ENCODE data around the gene MAP4K4. TPM values are rescaled to one million over a fixed set of nuclear protein-coding genes. Genes with fewer than 3 reads are reported as not detected.
A peak's percentile ranks its signal among the peaks of the same experiment; 100 is the strongest.

Gene MAP4K4
- total RNA-seq, 1 experiment from 2014 or later = 20.6 TPM

DNA sequence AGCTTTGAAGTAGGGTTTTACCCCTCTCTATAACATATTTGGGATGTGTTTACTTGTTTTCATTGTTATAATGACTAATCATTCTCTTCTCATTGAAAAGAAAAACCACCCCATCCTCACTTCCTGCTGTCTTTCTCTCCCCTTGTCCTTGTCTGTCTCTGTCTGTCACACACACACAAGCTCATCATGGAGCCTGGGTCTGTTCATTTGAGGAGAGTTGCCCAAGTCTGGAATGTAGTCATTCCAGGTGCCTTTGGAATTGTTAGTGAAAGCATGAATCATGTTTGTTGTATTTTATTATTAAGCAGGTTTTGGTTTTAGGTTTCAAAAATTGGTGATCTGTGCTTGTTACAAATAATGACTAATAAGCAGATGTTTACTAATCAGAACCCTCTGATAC is 160.7 kb downstream of the MAP4K4 start:
- in situ Hi-C loops (cut with HindIII; ENCODE audit: low pct_unique_long_range_greater_than_20kb, low sequenced_read_pairs) = no loop called here
- DNase-seq (ENCODE audit: low read depth, low spot score) = no peak

DNA sequence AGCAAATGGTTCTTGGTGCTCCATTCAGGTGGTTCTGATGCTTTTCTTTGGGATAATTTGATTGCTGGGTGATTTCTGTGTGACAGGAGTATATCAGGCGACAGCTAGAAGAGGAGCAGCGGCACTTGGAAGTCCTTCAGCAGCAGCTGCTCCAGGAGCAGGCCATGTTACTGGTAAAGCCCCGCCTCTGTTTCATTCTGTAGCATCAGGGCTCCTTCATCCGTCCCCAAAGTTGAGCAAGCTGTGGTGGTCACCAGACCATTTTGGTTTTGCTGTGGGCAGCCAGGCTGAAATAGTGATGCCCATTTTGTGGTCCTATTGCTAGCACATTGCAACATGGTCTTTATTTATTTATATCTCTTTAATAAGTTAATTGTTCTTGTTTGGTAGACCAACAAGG is 161.4 kb downstream of the MAP4K4 start:
- in situ Hi-C loops (cut with HindIII; ENCODE audit: low pct_unique_long_range_greater_than_20kb, low sequenced_read_pairs) = no loop called here

GRCh38 chr2:101859604-101860003 is 162.1 kb downstream of the MAP4K4 start:
- in situ Hi-C loops (cut with HindIII; ENCODE audit: low pct_unique_long_range_greater_than_20kb, low sequenced_read_pairs) = no loop called here
- no peak for DNase-seq (ENCODE audit: low read depth, low spot score)

More for the DNA sequence above, 161.4 kb downstream of the MAP4K4 start:
- no peak for DNase-seq (ENCODE audit: low read depth, low spot score)

DNA sequence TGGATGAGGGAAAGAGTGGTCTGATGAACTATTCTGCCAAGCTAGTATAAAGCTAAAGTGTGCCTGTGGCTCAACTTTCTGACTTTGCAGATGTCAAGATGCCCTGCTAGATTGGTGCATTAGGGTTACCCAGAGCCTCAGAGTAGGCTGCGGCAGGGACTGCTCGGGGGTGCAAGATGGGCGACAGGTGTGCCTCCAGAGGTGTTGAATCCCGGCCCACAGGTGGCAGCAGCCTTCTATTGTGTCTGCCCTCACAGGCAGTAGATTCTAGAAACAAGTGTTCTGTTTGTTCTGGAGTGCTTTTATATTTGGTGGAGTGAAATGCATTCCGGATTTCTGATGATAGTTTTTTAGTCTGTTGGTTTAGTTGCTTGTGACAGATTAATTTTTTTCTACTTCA is 162.7 kb downstream of the MAP4K4 start:
- DNase-seq (ENCODE audit: low read depth, low spot score) = no peak
- in situ Hi-C loops (cut with HindIII; ENCODE audit: low pct_unique_long_range_greater_than_20kb, low sequenced_read_pairs) = no loop called here

DNA sequence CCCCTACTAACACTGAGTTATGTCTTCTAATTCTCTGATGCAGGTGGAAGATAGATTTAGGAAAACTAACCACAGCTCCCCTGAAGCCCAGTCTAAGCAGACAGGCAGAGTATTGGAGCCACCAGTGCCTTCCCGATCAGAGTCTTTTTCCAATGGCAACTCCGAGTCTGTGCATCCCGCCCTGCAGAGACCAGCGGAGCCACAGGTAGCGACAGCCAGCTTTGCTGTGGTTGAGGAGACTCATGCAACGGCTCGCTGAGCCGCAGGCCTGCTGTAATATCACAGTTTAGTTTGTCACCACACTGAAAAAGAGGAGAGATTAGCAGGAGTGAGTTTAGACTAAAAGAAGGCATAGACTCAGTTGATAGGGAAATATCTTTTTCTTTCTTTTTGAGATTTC is 163.3 kb downstream of the MAP4K4 start:
- DNase-seq (ENCODE audit: low read depth, low spot score) = no peak
- in situ Hi-C loops (cut with HindIII; ENCODE audit: low pct_unique_long_range_greater_than_20kb, low sequenced_read_pairs) = no loop called here

GRCh38 chr2:101861382-101861781 is 163.9 kb downstream of the MAP4K4 start:
- no peak for DNase-seq (ENCODE audit: low read depth, low spot score)
- in situ Hi-C loops (cut with HindIII; ENCODE audit: low pct_unique_long_range_greater_than_20kb, low sequenced_read_pairs) = no loop called here

- no peak for DNase-seq (ENCODE audit: low read depth, low spot score)
- in situ Hi-C loops (cut with HindIII; ENCODE audit: low pct_unique_long_range_greater_than_20kb, low sequenced_read_pairs) = no loop called here
These were observed 166.0 kb downstream of the MAP4K4 start for GRCh38 chr2:101863534-101863933.

- DNase-seq (ENCODE audit: low read depth, low spot score) = no peak
- in situ Hi-C loops (cut with HindIII; ENCODE audit: low pct_unique_long_range_greater_than_20kb, low sequenced_read_pairs) = no loop called here
These were observed 166.9 kb downstream of the MAP4K4 start for GRCh38 chr2:101864426-101864825.

- in situ Hi-C loops (cut with HindIII; ENCODE audit: low pct_unique_long_range_greater_than_20kb, low sequenced_read_pairs) = no loop called here
- DNase-seq (ENCODE audit: low read depth, low spot score) = no peak
These were observed 171.0 kb downstream of the MAP4K4 start for GRCh38 chr2:101868525-101868924.

- DNase-seq (ENCODE audit: low read depth, low spot score) = no peak
- in situ Hi-C loops (cut with HindIII; ENCODE audit: low pct_unique_long_range_greater_than_20kb, low sequenced_read_pairs) = no loop called here
These were observed 172.0 kb downstream of the MAP4K4 start for GRCh38 chr2:101869527-101869926.

DNA sequence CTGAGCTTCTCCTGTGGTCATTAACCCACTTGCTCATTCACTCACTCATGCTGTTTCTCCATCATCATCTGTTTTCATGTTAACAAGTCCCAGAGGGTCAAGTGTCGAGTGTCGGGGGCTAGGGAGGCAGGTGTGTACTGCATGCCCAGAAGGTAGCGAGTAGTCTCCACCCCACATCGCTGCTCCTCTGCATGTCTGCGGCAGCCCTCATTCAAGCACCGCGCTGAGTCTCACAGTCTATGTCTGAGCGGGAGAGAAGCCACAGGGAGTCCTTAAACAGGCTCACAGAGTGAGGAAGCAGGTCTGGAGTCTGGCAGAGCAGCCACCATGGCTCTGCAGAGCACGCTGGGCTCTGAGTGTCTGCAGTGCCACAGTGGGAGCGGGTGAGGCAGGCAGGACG is 172.9 kb downstream of the MAP4K4 start:
- in situ Hi-C loops (cut with HindIII; ENCODE audit: low pct_unique_long_range_greater_than_20kb, low sequenced_read_pairs) = no loop called here
- DNase-seq (ENCODE audit: low read depth, low spot score) = no peak

DNA sequence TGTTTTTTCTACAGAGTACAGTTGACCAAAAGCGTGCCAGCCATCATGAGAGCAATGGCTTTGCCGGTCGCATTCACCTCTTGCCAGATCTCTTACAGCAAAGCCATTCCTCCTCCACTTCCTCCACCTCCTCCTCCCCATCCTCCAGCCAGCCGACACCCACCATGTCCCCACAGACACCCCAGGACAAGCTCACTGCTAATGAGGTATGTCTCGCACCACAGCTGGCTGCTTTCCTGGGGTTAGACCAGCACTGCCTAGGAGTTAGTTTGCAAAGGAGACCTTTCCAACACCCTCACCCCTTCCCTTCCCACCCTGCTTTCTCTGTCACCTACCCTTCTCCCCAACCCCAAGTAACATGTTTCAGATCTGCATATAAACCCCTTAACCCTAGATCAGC is 174.0 kb downstream of the MAP4K4 start:
- DNase-seq (ENCODE audit: low read depth, low spot score) = no peak
- in situ Hi-C loops (cut with HindIII; ENCODE audit: low pct_unique_long_range_greater_than_20kb, low sequenced_read_pairs) = no loop called here

DNA sequence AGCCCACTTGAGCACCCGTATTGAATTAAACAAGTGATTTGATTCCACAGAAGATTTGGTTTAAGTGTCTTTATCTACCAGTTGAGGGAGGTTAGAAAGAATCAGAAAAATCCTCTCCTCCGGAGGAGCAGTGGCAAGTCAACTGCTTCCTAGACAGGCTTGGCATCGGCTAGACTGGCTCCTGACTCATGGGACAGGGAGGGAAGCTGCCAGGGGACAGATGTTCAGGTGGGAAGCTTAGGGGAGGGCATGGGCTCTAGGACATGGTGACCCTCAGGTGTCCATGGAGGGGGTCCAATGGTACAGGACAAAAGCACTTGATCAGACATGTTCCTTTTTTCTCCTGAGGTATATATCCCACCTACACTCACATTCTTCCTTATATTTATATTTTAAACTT is 175.0 kb downstream of the MAP4K4 start:
- DNase-seq (ENCODE audit: low read depth, low spot score) = no peak
- in situ Hi-C loops (cut with HindIII; ENCODE audit: low pct_unique_long_range_greater_than_20kb, low sequenced_read_pairs) = no loop called here

- peak; percentile 27 for DNase-seq (ENCODE audit: low read depth, low spot score)
- in situ Hi-C loops (cut with HindIII; ENCODE audit: low pct_unique_long_range_greater_than_20kb, low sequenced_read_pairs) = no loop called here
These were observed 176.0 kb downstream of the MAP4K4 start for GRCh38 chr2:101873543-101873942.

- in situ Hi-C loops (cut with HindIII; ENCODE audit: low pct_unique_long_range_greater_than_20kb, low sequenced_read_pairs) = no loop called here
These were observed 176.6 kb downstream of the MAP4K4 start for GRCh38 chr2:101874069-101874468.

GRCh38 chr2:101879466-101879865 is 182.0 kb downstream of the MAP4K4 start:
- in situ Hi-C loops (cut with HindIII; ENCODE audit: low pct_unique_long_range_greater_than_20kb, low sequenced_read_pairs) = no loop called here
- no peak for DNase-seq (ENCODE audit: low read depth, low spot score)

More at GRCh38 chr2:101874069-101874468, 176.6 kb downstream of the MAP4K4 start:
- DNase-seq (ENCODE audit: low read depth, low spot score) = no peak

GRCh38 chr2:101881131-101881530 is 183.6 kb downstream of the MAP4K4 start:
- no peak for DNase-seq (ENCODE audit: low read depth, low spot score)
- in situ Hi-C loops (cut with HindIII; ENCODE audit: low pct_unique_long_range_greater_than_20kb, low sequenced_read_pairs) = no loop called here

GRCh38 chr2:101882769-101883307 is 185.3 kb downstream of the MAP4K4 start:
- in situ Hi-C loops (cut with HindIII; ENCODE audit: low pct_unique_long_range_greater_than_20kb, low sequenced_read_pairs) = no loop called here
- DNase-seq (ENCODE audit: low read depth, low spot score) = no peak

- in situ Hi-C loops (cut with HindIII; ENCODE audit: low pct_unique_long_range_greater_than_20kb, low sequenced_read_pairs) = no loop called here
- DNase-seq (ENCODE audit: low read depth, low spot score) = peak; percentile 68
These were observed 186.4 kb downstream of the MAP4K4 start for GRCh38 chr2:101883860-101884259.

- in situ Hi-C loops (cut with HindIII; ENCODE audit: low pct_unique_long_range_greater_than_20kb, low sequenced_read_pairs) = no loop called here
- no peak for DNase-seq (ENCODE audit: low read depth, low spot score)
These were observed 186.9 kb downstream of the MAP4K4 start for GRCh38 chr2:101884423-101884822.

Data from SK-MEL-5 (cell line).